K562 (cell line): ENCODE data around the gene SERBP1. TPM values are rescaled to one million over a fixed set of nuclear protein-coding genes. Genes with fewer than 3 reads are reported as not detected.

Source experiments
- BHLHE40 ChIP-seq: IDR thresholded peaks from 2 replicates; pipeline ENCODE4 v1.6.1; 2011; ENCODE audit warnings: low read length, improper control_type of control experiment
- CHD1 ChIP-seq: fragments of 200-600 bp; sonication (generic); IDR thresholded peaks from one replicate; pipeline ENCODE4 v1.6.1; 2012; ENCODE audit warnings: mild to moderate bottlenecking, moderate library complexity, low read length, inconsistent platforms
- NR2C2 ChIP-seq, 2 experiments: fragments of 200-800 bp in 1 of 2; sonication (Bioruptor generic) in 1 of 2; sonication (generic) in 1 of 2; formaldehyde crosslinking in 1 of 2; IDR thresholded peaks; 2 replicates each; pipeline versions ENCODE4 v1.6.1 to v1.8.0; 2016 to 2022; ENCODE audit warnings: mild to moderate bottlenecking in 1 of 2, missing compliant biosample characterization in 1 of 2, missing genetic modification characterization in 1 of 2, missing genetic modification reagents in 1 of 2
- PHF20 ChIP-seq: fragments of 450-650 bp; IDR thresholded peaks from 2 replicates; pipeline ENCODE4 v1.6.1; 2018; ENCODE audit not compliant: partially characterized antibody
- SIN3A ChIP-seq, 2 experiments: fragments of 150-350 bp in 1 of 2; IDR thresholded peaks; 2 replicates each; pipeline ENCODE4 v1.6.1; 2011 to 2016; ENCODE audit warnings: borderline replicate concordance in 2 of 2, low read depth in 2 of 2, low read length in 2 of 2, mild to moderate bottlenecking in 2 of 2, moderate library complexity in 2 of 2; ENCODE audit not compliant: control insufficient read depth in 1 of 2
- TAF9B ChIP-seq: fragments of 450-650 bp; IDR thresholded peaks from 2 replicates; pipeline ENCODE4 v1.6.1; 2018; ENCODE audit warnings: mild to moderate bottlenecking; ENCODE audit not compliant: partially characterized antibody
- ZNF695 ChIP-seq: fragments of 450-650 bp; formaldehyde crosslinking; IDR thresholded peaks from 2 replicates; pipeline ENCODE4 v1.4.0; 2020; ENCODE audit warnings: mild to moderate bottlenecking, moderate library complexity
- ZNF76 ChIP-seq: fragments of 250-450 bp; sonication (Bioruptor Pico); IDR thresholded peaks from 2 replicates; pipeline ENCODE4 v1.4.0; 2020; ENCODE audit warnings: mild to moderate bottlenecking, moderate library complexity, borderline replicate concordance
- polyA plus RNA-seq, 8 experiments: library from polyadenylated mRNA; depleted of rRNA in 4 of 8; stranded (reverse) in 5 of 8; unstranded in 3 of 8; fragments of >200 nt; fragmentation: Nextera tagmentation in 2 of 8; fragmentation: Illumina TruSeq in 1 of 8; extraction: Ambion mirVana in 2 of 8; extraction: Trizol in 1 of 8; gene quantifications; 2 replicates each; pipeline versions ENCODE4 v1.2.1 to v1.2.3, GENCODE V29; 2011 to 2014; ENCODE audit warnings: inconsistent platforms in 1 of 8, missing spikeins in 1 of 8
- total RNA-seq, 7 experiments: library from RNA; depleted of rRNA in 6 of 7; stranded (reverse); fragments of >200 nt in 6 of 7; fragmentation: Illumina TruSeq in 2 of 7; extraction: Trizol in 2 of 7; gene quantifications; 2 replicates each; pipeline versions ENCODE4 v1.2.1 to v1.2.3, GENCODE V29; 2011 to 2021; ENCODE audit warnings: low replicate concordance in 1 of 7
- TF ChIP-seq, protein P1 (sequence below), 2 experiments: IDR thresholded peaks; 2 replicates each; pipeline ENCODE4 v1.6.1; 2012; ENCODE audit warnings: improper control_type of control experiment in 2 of 2, low read depth in 2 of 2, low read length in 2 of 2, borderline replicate concordance in 1 of 2
- TF ChIP-seq, protein P2 (sequence below): fragments of 450-650 bp; formaldehyde crosslinking; IDR thresholded peaks from 2 replicates; pipeline ENCODE4 v1.4.0; 2020; ENCODE audit warnings: mild to moderate bottlenecking, moderate library complexity
- TF ChIP-seq, protein P3 (sequence below), 2 experiments: IDR thresholded peaks; 2 replicates each; pipeline ENCODE4 v1.6.1; 2011; ENCODE audit warnings: borderline replicate concordance in 1 of 2, control low read depth in 1 of 2, low read depth in 1 of 2, low read length in 1 of 2, mild to moderate bottlenecking in 1 of 2, mixed read lengths in 1 of 2, moderate library complexity in 1 of 2; ENCODE audit not compliant: insufficient read depth in 1 of 2, insufficient read length in 1 of 2, poor library complexity in 1 of 2, severe bottlenecking in 1 of 2; ENCODE audit errors: extremely low read depth in 1 of 2

The SERBP1 gene
- total and polyA plus RNA-seq, 9 of the 15 experiments (the other 6 are each of a cell fraction or from before 2014, with no cell fraction given): 79.9 to 761 (median 464) TPM

DNA sequence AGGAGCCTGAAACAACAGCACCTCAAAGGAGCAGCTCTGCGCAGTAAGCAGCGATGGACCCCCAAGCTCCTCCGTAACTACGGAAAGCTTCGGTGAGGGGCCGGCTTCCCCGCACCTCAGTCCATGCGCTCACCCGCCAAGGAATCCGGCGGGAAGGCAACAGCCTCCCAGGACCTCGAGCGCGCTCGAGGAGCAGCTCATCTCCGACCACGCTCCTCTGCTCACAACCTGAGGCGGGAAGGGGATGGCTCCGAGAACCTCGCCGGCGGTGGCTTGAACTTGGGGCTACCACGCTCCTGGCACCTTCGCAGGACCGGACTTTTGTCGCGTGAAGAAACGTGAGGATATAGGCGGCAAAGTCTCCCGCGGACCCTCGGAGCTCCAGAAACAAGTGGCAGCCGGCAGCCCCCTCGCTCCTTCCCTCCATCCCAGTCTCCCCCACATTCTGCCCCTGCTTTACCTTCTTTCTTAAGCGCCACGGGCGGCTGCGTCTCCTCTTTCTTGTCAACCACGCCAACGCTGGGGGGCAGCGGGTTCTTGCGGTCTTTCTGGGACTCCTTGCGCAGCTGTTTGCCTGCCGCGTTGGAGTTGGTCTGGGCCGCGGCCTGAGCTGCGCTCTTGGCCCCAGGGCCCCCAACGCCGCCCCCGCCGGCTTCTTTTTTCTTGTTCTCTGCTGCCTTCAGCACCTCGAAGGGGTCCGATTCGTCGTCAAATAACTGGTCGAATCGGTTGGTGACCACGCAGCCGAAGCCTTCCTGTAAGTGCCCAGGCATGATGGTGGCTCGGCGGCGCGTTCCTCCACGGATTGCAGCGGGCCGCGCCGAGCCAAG lies 459 bp downstream of the SERBP1 start (continued):
- TF ChIP-seq, protein P1, sequence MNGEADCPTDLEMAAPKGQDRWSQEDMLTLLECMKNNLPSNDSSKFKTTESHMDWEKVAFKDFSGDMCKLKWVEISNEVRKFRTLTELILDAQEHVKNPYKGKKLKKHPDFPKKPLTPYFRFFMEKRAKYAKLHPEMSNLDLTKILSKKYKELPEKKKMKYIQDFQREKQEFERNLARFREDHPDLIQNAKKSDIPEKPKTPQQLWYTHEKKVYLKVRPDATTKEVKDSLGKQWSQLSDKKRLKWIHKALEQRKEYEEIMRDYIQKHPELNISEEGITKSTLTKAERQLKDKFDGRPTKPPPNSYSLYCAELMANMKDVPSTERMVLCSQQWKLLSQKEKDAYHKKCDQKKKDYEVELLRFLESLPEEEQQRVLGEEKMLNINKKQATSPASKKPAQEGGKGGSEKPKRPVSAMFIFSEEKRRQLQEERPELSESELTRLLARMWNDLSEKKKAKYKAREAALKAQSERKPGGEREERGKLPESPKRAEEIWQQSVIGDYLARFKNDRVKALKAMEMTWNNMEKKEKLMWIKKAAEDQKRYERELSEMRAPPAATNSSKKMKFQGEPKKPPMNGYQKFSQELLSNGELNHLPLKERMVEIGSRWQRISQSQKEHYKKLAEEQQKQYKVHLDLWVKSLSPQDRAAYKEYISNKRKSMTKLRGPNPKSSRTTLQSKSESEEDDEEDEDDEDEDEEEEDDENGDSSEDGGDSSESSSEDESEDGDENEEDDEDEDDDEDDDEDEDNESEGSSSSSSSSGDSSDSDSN (IDR thresholded peaks at IDR 0.05; ENCODE audit: borderline replicate concordance in 1 of 2, low read depth in 2 of 2, low read length in 2 of 2): 0 out of 4 replicates have a peak, but pooled peaks of 1 of the 2 experiments have one; percentile 1
- TF ChIP-seq, protein P2, sequence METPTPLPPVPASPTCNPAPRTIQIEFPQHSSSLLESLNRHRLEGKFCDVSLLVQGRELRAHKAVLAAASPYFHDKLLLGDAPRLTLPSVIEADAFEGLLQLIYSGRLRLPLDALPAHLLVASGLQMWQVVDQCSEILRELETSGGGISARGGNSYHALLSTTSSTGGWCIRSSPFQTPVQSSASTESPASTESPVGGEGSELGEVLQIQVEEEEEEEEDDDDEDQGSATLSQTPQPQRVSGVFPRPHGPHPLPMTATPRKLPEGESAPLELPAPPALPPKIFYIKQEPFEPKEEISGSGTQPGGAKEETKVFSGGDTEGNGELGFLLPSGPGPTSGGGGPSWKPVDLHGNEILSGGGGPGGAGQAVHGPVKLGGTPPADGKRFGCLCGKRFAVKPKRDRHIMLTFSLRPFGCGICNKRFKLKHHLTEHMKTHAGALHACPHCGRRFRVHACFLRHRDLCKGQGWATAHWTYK (CRISPR knock-in tag): peak; percentile 38; the same call in 1 of the 2 replicates
- TF ChIP-seq SIN3A (IDR thresholded peaks at IDR 0.05; ENCODE audit: borderline replicate concordance in 2 of 2, control insufficient read depth in 1 of 2, low read depth in 2 of 2, low read length in 2 of 2) (peak in 1 of 2 experiments; percentile 30; a peak in 1 of 4 replicates), TAF9B (peak; percentile 94), PHF20 (peak; percentile 52), NR2C2 (CRISPR knock-in tag; IDR thresholded peaks at IDR 0.05) (no peak), NR2C2 (tag; IDR thresholded peaks at IDR 0.05) (no peak), BHLHE40 (0 out of 2 replicates have a peak, but pooled peaks have one; percentile 13), ZNF76 (CRISPR knock-in tag) (0 out of 2 replicates have a peak, but pooled peaks have one; percentile 23), CHD1 (peak; percentile 97), ZNF695 (CRISPR knock-in tag) (no peak)
- TF ChIP-seq, protein P3, sequence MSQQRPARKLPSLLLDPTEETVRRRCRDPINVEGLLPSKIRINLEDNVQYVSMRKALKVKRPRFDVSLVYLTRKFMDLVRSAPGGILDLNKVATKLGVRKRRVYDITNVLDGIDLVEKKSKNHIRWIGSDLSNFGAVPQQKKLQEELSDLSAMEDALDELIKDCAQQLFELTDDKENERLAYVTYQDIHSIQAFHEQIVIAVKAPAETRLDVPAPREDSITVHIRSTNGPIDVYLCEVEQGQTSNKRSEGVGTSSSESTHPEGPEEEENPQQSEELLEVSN (IDR thresholded peaks at IDR 0.05; ENCODE audit: borderline replicate concordance in 1 of 2, extremely low read depth in 1 of 2, insufficient read depth in 1 of 2, insufficient read length in 1 of 2, low read depth in 1 of 2, low read length in 1 of 2, poor library complexity in 1 of 2, severe bottlenecking in 1 of 2): peak; percentile 76 to 91
